CD4-positive, alpha-beta memory T cell (primary cell): Measurements from ENCODE around the gene BCAN. TPM values are rescaled to one million over a fixed set of nuclear protein-coding genes. Genes with fewer than 3 reads are reported as not detected.

ENCODE experiments used
- CTCF ChIA-PET: fragments of 350-600 bp; sonication (Branson Sonifier 250); formaldehyde crosslinking; loops from one replicate; lab custom pipeline; 2021; ENCODE audit warnings: inconsistent platforms; ENCODE audit not compliant: partially characterized antibody; lab: Charles Lee
- POLR2A ChIA-PET: fragments of 350-600 bp; sonication (Branson Sonifier 250); formaldehyde crosslinking; loops from one replicate; lab custom pipeline; 2021; ENCODE audit not compliant: partially characterized antibody; lab: Charles Lee
- DNase-seq, 5 donors: peaks; one replicate each; pipeline versions ENCODE4 v3.0.0 to v3.0.0-alpha.2; 2020 to 2022; ENCODE audit warnings: mixed read lengths in 1 of 5
- H3K27ac ChIP-seq: one replicate; pipeline ENCODE4 v1.7.0; 2013; ENCODE audit warnings: low read depth, low read length
- H3K27me3 ChIP-seq: 2 replicates; pipeline ENCODE4 v1.7.0; 2013; ENCODE audit warnings: mild to moderate bottlenecking, low read length, moderate library complexity; ENCODE audit not compliant: insufficient read depth
- H3K36me3 ChIP-seq: 2 replicates; pipeline ENCODE4 v1.7.0; 2013; ENCODE audit warnings: mild to moderate bottlenecking, low read length, moderate library complexity; ENCODE audit not compliant: insufficient read depth
- H3K4me1 ChIP-seq: 2 replicates; pipeline ENCODE4 v1.7.0; 2013; ENCODE audit warnings: mild to moderate bottlenecking, low read length, moderate library complexity; ENCODE audit not compliant: insufficient read depth
- H3K4me3 ChIP-seq, 2 donors: one replicate each; pipeline ENCODE4 v1.7.0; 2013; ENCODE audit warnings: low read length in 2 of 2, mild to moderate bottlenecking in 1 of 2
- H3K9me3 ChIP-seq, 2 donors: one replicate each; pipeline ENCODE4 v1.7.0; 2013; ENCODE audit warnings: low read length in 2 of 2, control low read depth in 1 of 2; ENCODE audit not compliant: control insufficient read depth in 1 of 2
- H3K27ac Mint-ChIP-seq, 7 donors: one replicate each; pipeline ENCODE4 v1.8.0; 2020 to 2021; ENCODE audit warnings: mixed read lengths in 7 of 7, mild to moderate bottlenecking in 6 of 7, inconsistent platforms in 3 of 7, moderate library complexity in 3 of 7
- H3K27me3 Mint-ChIP-seq, 2 donors: one replicate each; pipeline ENCODE4 v1.8.0; 2020 to 2021; ENCODE audit warnings: mixed read lengths in 2 of 2
- H3K36me3 Mint-ChIP-seq, 2 donors: one replicate each; pipeline ENCODE4 v1.8.0; 2020 to 2021; ENCODE audit warnings: mixed read lengths in 2 of 2, inconsistent platforms in 1 of 2, mild to moderate bottlenecking in 1 of 2
- H3K4me1 Mint-ChIP-seq, 4 donors: one replicate each; pipeline ENCODE4 v1.8.0; 2020 to 2021; ENCODE audit warnings: mixed read lengths in 4 of 4, mild to moderate bottlenecking in 1 of 4
- H3K4me3 Mint-ChIP-seq, 8 donors: one replicate each; pipeline ENCODE4 v1.8.0; 2020 to 2021; ENCODE audit warnings: mixed read lengths in 8 of 8, mild to moderate bottlenecking in 7 of 8, moderate library complexity in 6 of 8, inconsistent platforms in 3 of 8
- H3K9me3 Mint-ChIP-seq, 8 donors: one replicate each; pipeline ENCODE4 v1.8.0; 2020 to 2021; ENCODE audit warnings: mixed read lengths in 8 of 8, mild to moderate bottlenecking in 5 of 8, inconsistent platforms in 3 of 8, moderate library complexity in 1 of 8
- intact Hi-C: fragments of 100-400 bp; cut with micrococcal nuclease; formaldehyde crosslinking; loops from one replicate; pipeline ENCODE4 v1.15.1; 2023
- polyA plus RNA-seq, 2 donors: library from polyadenylated mRNA; unstranded; fragments of 300-500 nt; fragmentation: Illumina TruSeq; gene quantifications; one replicate each; pipeline ENCODE4 v1.2.3, GENCODE V29; 2021
- total RNA-seq, 2 experiments: library from RNA; stranded (reverse); gene quantifications; one replicate each; pipeline ENCODE4 v1.2.3, GENCODE V29; 2021

The BCAN gene
- total and polyA plus RNA-seq, 4 experiments from 2014 or later = not detected

GRCh38 chr1:156640842-156641706 lies 843 bp upstream of the BCAN start:
- H3K4me3 ChIP-seq = no peak overlapping the region

GRCh38 chr1:156642265-156643048 lies 540 bp downstream of the BCAN start:
- H3K27ac ChIP-seq = no peak overlapping the region
- ChIA-PET CTCF (interaction anchor here (0.7 to 2.0 kb wide), 6 partner anchors 9 to 48 kb away, joined by 3 to 7 read pairs (median 5); no protein-coding TSS in a partner anchor), POLR2A (no interaction called here)
- peaks cover 62% of the 10 kb centered on the region for H3K27me3 ChIP-seq
- H3K27me3 Mint-ChIP-seq = peaks cover 59 to 74% of the 10 kb centered on the region in 2 donors
- intact Hi-C loops = no loop called here
- H3K27ac Mint-ChIP-seq = peak overlapping the region in 1 of 7 donors; percentile 12
- no peaks in the 10 kb centered on the region for H3K36me3 Mint-ChIP-seq
- H3K4me3 Mint-ChIP-seq = peak overlapping the region; percentile 47 to 76 (median 56)
- H3K4me1 Mint-ChIP-seq = peaks cover 12 to 35% (median 22%) of the 10 kb centered on the region in 4 donors
- no peaks in the 10 kb centered on the region for H3K9me3 ChIP-seq
- no peaks in the 10 kb centered on the region for H3K36me3 ChIP-seq
- DNase-seq = no peak
- peaks cover 0 to 3% (median 0%) of the 10 kb centered on the region in 8 donors for H3K9me3 Mint-ChIP-seq
- peaks cover 32% of the 10 kb centered on the region for H3K4me1 ChIP-seq
- H3K4me3 ChIP-seq = no peak overlapping the region

More at GRCh38 chr1:156640842-156641706, 843 bp upstream of the BCAN start:
- peak overlapping the region in 1 of 7 donors; percentile 55 for H3K27ac Mint-ChIP-seq
- intact Hi-C loops = no loop called here
- Histone ChIP-seq H3K27ac (no peak overlapping the region), H3K27me3 (peaks cover 64% of the 10 kb centered on the region), H3K9me3 (no peaks in the 10 kb centered on the region), H3K36me3 (no peaks in the 10 kb centered on the region), H3K4me1 (peaks cover 32% of the 10 kb centered on the region)
- peaks cover 0 to 3% (median 0%) of the 10 kb centered on the region in 8 donors for H3K9me3 Mint-ChIP-seq
- peak overlapping the region in 7 of 8 donors; percentile 55 to 82 (median 70) for H3K4me3 Mint-ChIP-seq
- POLR2A ChIA-PET = interaction anchor here (0.6 kb wide), 1 partner anchor 1816 kb away, joined by 3 read pairs; no protein-coding TSS in a partner anchor
- peaks cover 57 to 74% of the 10 kb centered on the region in 2 donors for H3K27me3 Mint-ChIP-seq
- DNase-seq = no peak
- CTCF ChIA-PET = interaction anchor here (1.2 to 2.0 kb wide), 3 partner anchors 14 to 49 kb away, joined by 3 to 6 read pairs (median 6); no protein-coding TSS in a partner anchor
- no peaks in the 10 kb centered on the region for H3K36me3 Mint-ChIP-seq
- peaks cover 12 to 35% (median 22%) of the 10 kb centered on the region in 4 donors for H3K4me1 Mint-ChIP-seq

DNA sequence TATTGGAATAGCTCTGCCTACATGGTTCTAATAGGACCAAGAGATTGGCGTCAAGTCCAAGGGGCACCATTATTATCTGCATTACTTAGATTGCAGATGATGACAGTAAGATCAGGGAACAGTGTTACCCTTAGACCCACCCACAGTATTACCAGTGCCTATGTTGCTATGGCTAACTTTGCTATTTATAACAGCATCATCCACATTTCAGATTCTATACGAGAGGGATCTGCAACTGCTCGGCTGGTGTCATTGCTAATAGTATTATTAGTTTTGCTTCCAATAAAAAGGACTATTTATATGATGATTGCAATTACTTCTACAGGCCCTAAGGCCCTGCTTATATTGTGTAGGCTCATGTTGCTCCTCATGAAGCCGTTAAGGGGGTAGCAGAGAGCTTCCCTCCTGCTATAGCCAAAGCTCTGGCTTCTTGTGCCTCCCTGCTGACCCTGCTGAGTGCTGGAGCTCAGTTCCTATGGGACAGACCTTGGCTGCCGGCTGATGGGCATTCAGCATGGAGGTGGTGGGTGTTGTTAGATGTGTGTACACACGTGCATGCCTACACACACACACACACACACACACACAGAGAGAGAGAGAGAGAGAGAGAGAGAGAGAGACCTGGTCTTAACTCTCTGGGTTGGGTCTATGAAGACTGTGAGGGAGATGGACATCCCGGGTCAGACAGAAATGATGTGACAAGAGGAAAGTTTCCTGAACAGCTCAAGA lies 1.3 kb downstream of the BCAN start:
- H3K4me3 ChIP-seq = no peak overlapping the region
- CTCF ChIA-PET = interaction anchor here (0.7 to 3.3 kb wide), 5 partner anchors 8 to 17 kb away, joined by 3 to 23 read pairs (median 4); no protein-coding TSS in a partner anchor
- H3K9me3 ChIP-seq = no peaks in the 10 kb centered on the region
- intact Hi-C loops = no loop called here
- Mint-ChIP-seq H3K27ac (peak overlapping the region in 4 of 7 donors; percentile 12 to 65 (median 23)), H3K9me3 (peaks cover 0 to 3% (median 0%) of the 10 kb centered on the region in 8 donors), H3K27me3 (peaks cover 61 to 76% of the 10 kb centered on the region in 2 donors), H3K4me1 (peaks cover 12 to 35% (median 22%) of the 10 kb centered on the region in 4 donors), H3K36me3 (no peaks in the 10 kb centered on the region), H3K4me3 (peak overlapping the region in 6 of 8 donors; percentile 42 to 76 (median 56))
- no peak overlapping the region for H3K27ac ChIP-seq
- peaks cover 32% of the 10 kb centered on the region for H3K4me1 ChIP-seq
- no peaks in the 10 kb centered on the region for H3K36me3 ChIP-seq
- POLR2A ChIA-PET = no interaction called here
- DNase-seq = no peak
- H3K27me3 ChIP-seq = peaks cover 57% of the 10 kb centered on the region

DNA sequence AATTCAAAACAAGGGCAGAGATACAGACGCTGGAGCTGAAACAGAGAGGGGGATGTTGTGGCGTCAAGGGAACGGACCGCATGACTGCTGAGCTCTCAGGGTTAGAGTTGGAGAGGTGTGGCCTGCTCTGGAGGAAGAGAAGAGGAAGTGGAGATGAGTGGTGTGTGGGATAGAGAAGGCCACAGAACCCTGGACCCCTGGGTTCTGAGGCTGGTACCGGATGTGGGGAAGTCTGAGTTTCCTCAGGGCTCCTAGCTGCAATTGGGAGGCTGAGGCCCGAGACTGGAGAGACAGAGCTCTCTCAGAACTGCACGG lies 1.8 kb downstream of the BCAN start:
- no peaks in the 10 kb centered on the region for H3K36me3 Mint-ChIP-seq
- peak overlapping the region in 4 of 8 donors; percentile 3 to 42 (median 15) for H3K4me3 Mint-ChIP-seq
- H3K4me1 Mint-ChIP-seq = peaks cover 12 to 35% (median 22%) of the 10 kb centered on the region in 4 donors
- H3K27me3 Mint-ChIP-seq = peaks cover 66 to 74% of the 10 kb centered on the region in 2 donors
- Histone ChIP-seq H3K27me3 (peaks cover 52% of the 10 kb centered on the region), H3K27ac (no peak overlapping the region), H3K4me3 (no peak overlapping the region), H3K36me3 (no peaks in the 10 kb centered on the region), H3K4me1 (peaks cover 32% of the 10 kb centered on the region), H3K9me3 (no peaks in the 10 kb centered on the region)
- POLR2A ChIA-PET = no interaction called here
- H3K27ac Mint-ChIP-seq = peak overlapping the region in 2 of 7 donors; percentile 15 to 65
- intact Hi-C loops = no loop called here
- peaks cover 0 to 3% (median 0%) of the 10 kb centered on the region in 8 donors for H3K9me3 Mint-ChIP-seq
- CTCF ChIA-PET = interaction anchor here (1.7 to 3.3 kb wide), 2 partner anchors 13 to 18 kb away, joined by 7 to 23 read pairs; no protein-coding TSS in a partner anchor
- peak in 3 of 5 donors; percentile 30 to 58 (median 49) for DNase-seq

DNA sequence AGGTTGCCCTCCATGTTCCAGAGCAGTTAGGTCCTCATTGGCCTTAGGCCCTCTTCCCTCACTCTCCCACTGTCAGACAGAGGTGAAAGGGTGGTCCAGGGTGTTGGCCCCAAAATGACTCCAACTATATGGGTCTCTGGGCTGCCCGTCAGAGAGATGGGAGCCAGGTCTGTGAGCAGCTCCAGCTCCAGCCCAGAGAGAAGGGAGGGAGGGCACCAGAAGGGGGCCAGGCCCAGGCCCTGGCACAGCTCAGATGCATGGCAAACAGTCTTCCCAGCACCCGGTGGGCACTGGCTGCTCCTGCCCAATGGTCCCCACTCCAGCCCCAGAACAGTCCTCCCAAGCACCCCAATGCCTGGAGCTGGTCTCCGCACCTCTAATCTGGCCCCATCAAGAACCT lies 2.2 kb downstream of the BCAN start:
- ChIA-PET CTCF (interaction anchor here (1.3 to 3.3 kb wide), 3 partner anchors 11 to 18 kb away, joined by 4 to 23 read pairs (median 7); no protein-coding TSS in a partner anchor), POLR2A (no interaction called here)
- no peak for DNase-seq
- Histone ChIP-seq H3K36me3 (no peaks in the 10 kb centered on the region), H3K27ac (no peak overlapping the region), H3K9me3 (no peaks in the 10 kb centered on the region), H3K4me3 (no peak overlapping the region), H3K4me1 (peaks cover 32% of the 10 kb centered on the region), H3K27me3 (peaks cover 51% of the 10 kb centered on the region)
- Mint-ChIP-seq H3K36me3 (no peaks in the 10 kb centered on the region), H3K4me1 (peaks cover 12 to 35% (median 22%) of the 10 kb centered on the region in 4 donors), H3K4me3 (no peak overlapping the region), H3K27me3 (peaks cover 69 to 74% of the 10 kb centered on the region in 2 donors), H3K9me3 (peaks cover 0 to 3% (median 0%) of the 10 kb centered on the region in 8 donors), H3K27ac (peak overlapping the region in 1 of 7 donors; percentile 15)
- intact Hi-C loops = no loop called here

- H3K4me3 Mint-ChIP-seq = no peak overlapping the region
- peaks cover 46% of the 10 kb centered on the region for H3K27me3 ChIP-seq
- POLR2A ChIA-PET = no interaction called here
These were observed 2.7 kb downstream of the BCAN start for GRCh38 chr1:156644640-156645039.

More at GRCh38 chr1:156644640-156645039, 2.7 kb downstream of the BCAN start:
- Mint-ChIP-seq H3K27me3 (peaks cover 65 to 72% of the 10 kb centered on the region in 2 donors), H3K27ac (no peak overlapping the region), H3K4me1 (peaks cover 12 to 35% (median 22%) of the 10 kb centered on the region in 4 donors), H3K9me3 (peaks cover 0 to 3% (median 0%) of the 10 kb centered on the region in 8 donors), H3K36me3 (no peaks in the 10 kb centered on the region)
- H3K36me3 ChIP-seq = no peaks in the 10 kb centered on the region
- no peak for DNase-seq
- CTCF ChIA-PET = interaction anchor here (1.3 to 3.3 kb wide), 2 partner anchors 10 to 19 kb away, joined by 4 to 23 read pairs; no protein-coding TSS in a partner anchor
- H3K4me1 ChIP-seq = peaks cover 32% of the 10 kb centered on the region
- H3K4me3 ChIP-seq = no peak overlapping the region
- intact Hi-C loops = no loop called here
- no peaks in the 10 kb centered on the region for H3K9me3 ChIP-seq
- H3K27ac ChIP-seq = no peak overlapping the region
